ENCODE data around the gene CTDSP1.

The CTDSP1 gene

GRCh38 chr2:218427741-218428140 is 28.1 kb downstream of the CTDSP1 start:
- no peak for DNase-seq

GRCh38 chr2:218428846-218429558 is 29.3 kb downstream of the CTDSP1 start:
- no peak for DNase-seq

GRCh38 chr2:218429911-218430692 is 30.4 kb downstream of the CTDSP1 start:
- DNase-seq, result no peak

- DNase-seq, result no peak
Observed at GRCh38 chr2:218430721-218431120, 31.1 kb downstream of the CTDSP1 start.

GRCh38 chr2:218431878-218432277 is 32.2 kb downstream of the CTDSP1 start:
- no peak for DNase-seq

GRCh38 chr2:218432676-218433365 is 33.2 kb downstream of the CTDSP1 start:
- no peak for DNase-seq

- no peak for DNase-seq
Observed at GRCh38 chr2:218434456-218434855, 34.8 kb downstream of the CTDSP1 start.

- DNase-seq, result no peak
Observed at GRCh38 chr2:218435003-218435982, 35.6 kb downstream of the CTDSP1 start.

- no peak for DNase-seq
Observed at GRCh38 chr2:218436992-218437391, 37.3 kb downstream of the CTDSP1 start.

GRCh38 chr2:218437969-218438368 is 38.3 kb downstream of the CTDSP1 start:
- no peak for DNase-seq

- no peak for DNase-seq
Observed at GRCh38 chr2:218438596-218438995, 38.9 kb downstream of the CTDSP1 start.

- DNase-seq, result no peak
Observed at GRCh38 chr2:218444692-218445357, 45.2 kb downstream of the CTDSP1 start.

GRCh38 chr2:218445602-218446001 is 45.9 kb downstream of the CTDSP1 start:
- DNase-seq, result no peak

- DNase-seq, result no peak
Observed at GRCh38 chr2:218446547-218446946, 46.9 kb downstream of the CTDSP1 start.

- no peak for DNase-seq
Observed at GRCh38 chr2:218447072-218447471, 47.4 kb downstream of the CTDSP1 start.

- DNase-seq, result no peak
Observed at GRCh38 chr2:218448934-218449333, 49.3 kb downstream of the CTDSP1 start.

GRCh38 chr2:218452079-218452478 is 52.4 kb downstream of the CTDSP1 start:
- no peak for DNase-seq

All from stimulated activated CD4-positive, alpha-beta T cell treated with anti-CD3 and anti-CD28 coated beads, Interleukin-1b, Interleukin-23, amount 100 ng/mL, for 48 hours (primary cell).